HG02763 (cell line): Measurements from ENCODE around the gene KCNN2.
"Not testable (repeated sequence)": the region's sequence is repeated elsewhere in the genome, so short reads cannot be mapped to it uniquely, and the experiment has no call there.

Experiments
- ATAC-seq: cut with Tn5 transposase; IDR thresholded peaks from one replicate; pipeline ENCODE4 v1.9.1; 2021; ENCODE audit warnings: mild to moderate bottlenecking, moderate library complexity; ENCODE audit not compliant: unreplicated experiment

Gene KCNN2

GRCh38 chr5:114418176-114419066, 56.6 kb downstream of the KCNN2 start:
- ATAC-seq: peak; percentile 92

- ATAC-seq: peak; percentile 30
These were observed 57.2 kb downstream of the KCNN2 start for GRCh38 chr5:114419067-114419388.

- no peak for ATAC-seq
These were observed 58.1 kb downstream of the KCNN2 start for GRCh38 chr5:114419959-114420358.

- ATAC-seq: no peak
These were observed 65.3 kb downstream of the KCNN2 start for GRCh38 chr5:114427204-114427603.

GRCh38 chr5:114430532-114430931, 68.7 kb downstream of the KCNN2 start:
- ATAC-seq: no peak

- ATAC-seq: not testable (repeated sequence)
These were observed 70.8 kb downstream of the KCNN2 start for GRCh38 chr5:114432684-114433083.

GRCh38 chr5:114434396-114435219, 72.7 kb downstream of the KCNN2 start:
- ATAC-seq: no peak

GRCh38 chr5:114435220-114435481, 73.3 kb downstream of the KCNN2 start:
- ATAC-seq: no peak

GRCh38 chr5:114435885-114436299, 74.0 kb downstream of the KCNN2 start:
- ATAC-seq: peak; percentile 72

GRCh38 chr5:114437936-114438335, 76.1 kb downstream of the KCNN2 start:
- ATAC-seq: no peak

- ATAC-seq: no peak
These were observed 76.6 kb downstream of the KCNN2 start for GRCh38 chr5:114438471-114438870.

GRCh38 chr5:114447084-114447773, 85.4 kb downstream of the KCNN2 start:
- ATAC-seq: no peak

GRCh38 chr5:114448481-114448880, 86.6 kb downstream of the KCNN2 start:
- ATAC-seq: no peak

GRCh38 chr5:114449860-114450421, 88.1 kb downstream of the KCNN2 start:
- peak; percentile 99 for ATAC-seq

GRCh38 chr5:114450437-114450836, 88.6 kb downstream of the KCNN2 start:
- no peak for ATAC-seq

GRCh38 chr5:114458726-114459125, 96.9 kb downstream of the KCNN2 start:
- no peak for ATAC-seq

- no peak for ATAC-seq
These were observed 105.3 kb downstream of the KCNN2 start for GRCh38 chr5:114467171-114467570.

GRCh38 chr5:114467729-114468128, 105.9 kb downstream of the KCNN2 start:
- no peak for ATAC-seq

GRCh38 chr5:114469372-114469771, 107.5 kb downstream of the KCNN2 start:
- ATAC-seq: no peak

GRCh38 chr5:114471529-114471928, 109.7 kb downstream of the KCNN2 start:
- ATAC-seq: no peak

- no peak for ATAC-seq
These were observed 111.7 kb downstream of the KCNN2 start for GRCh38 chr5:114473541-114473940.
